HL-60 (cell line): ENCODE results near the gene KCNF1.

Experiments
- DNase-seq, 2 experiments: peaks; one replicate each; pipeline ENCODE4 v3.0.0-alpha.2; 2010 to 2020; ENCODE audit warnings: low read depth in 1 of 2, low spot score in 1 of 2
- H3K27ac ChIP-seq: fragments of 250-450 bp; sonication (Bioruptor Pico); replicated peaks from 2 replicates; pipeline ENCODE4 v1.5.1; 2020; ENCODE audit warnings: mild to moderate bottlenecking, moderate library complexity
- H3K27me3 ChIP-seq: fragments of 250-450 bp; sonication (Bioruptor Pico); 2 replicates; pipeline ENCODE4 v1.5.1; 2021; ENCODE audit warnings: mild to moderate bottlenecking, moderate library complexity; ENCODE audit not compliant: insufficient read depth, poor library complexity, severe bottlenecking
- H3K4me3 ChIP-seq: replicated peaks from 2 replicates; pipeline ENCODE4 v1.5.1; 2011; ENCODE audit warnings: mild to moderate bottlenecking, control low read depth, low read length; ENCODE audit not compliant: insufficient read depth
- CTCF ChIP-seq: IDR thresholded peaks from one replicate; pipeline ENCODE4 v1.5.1; 2011; ENCODE audit warnings: low read length, control low read depth, inconsistent platforms; ENCODE audit not compliant: insufficient read depth
- GABPA ChIP-seq: IDR thresholded peaks from 2 replicates; pipeline ENCODE4 v1.6.1; 2012; ENCODE audit warnings: low read depth
- POLR2AphosphoS5 ChIP-seq: IDR thresholded peaks from 2 replicates; pipeline ENCODE4 v1.6.1; 2012; ENCODE audit warnings: low read depth
- REST ChIP-seq: IDR thresholded peaks from 2 replicates; pipeline ENCODE4 v1.6.1; 2012; ENCODE audit warnings: low read depth; ENCODE audit not compliant: insufficient replicate concordance
- SPI1 ChIP-seq: IDR thresholded peaks from 2 replicates; pipeline ENCODE4 v1.6.1; 2012; ENCODE audit warnings: low read depth, mild to moderate bottlenecking, borderline replicate concordance

KCNF1 gene

DNA sequence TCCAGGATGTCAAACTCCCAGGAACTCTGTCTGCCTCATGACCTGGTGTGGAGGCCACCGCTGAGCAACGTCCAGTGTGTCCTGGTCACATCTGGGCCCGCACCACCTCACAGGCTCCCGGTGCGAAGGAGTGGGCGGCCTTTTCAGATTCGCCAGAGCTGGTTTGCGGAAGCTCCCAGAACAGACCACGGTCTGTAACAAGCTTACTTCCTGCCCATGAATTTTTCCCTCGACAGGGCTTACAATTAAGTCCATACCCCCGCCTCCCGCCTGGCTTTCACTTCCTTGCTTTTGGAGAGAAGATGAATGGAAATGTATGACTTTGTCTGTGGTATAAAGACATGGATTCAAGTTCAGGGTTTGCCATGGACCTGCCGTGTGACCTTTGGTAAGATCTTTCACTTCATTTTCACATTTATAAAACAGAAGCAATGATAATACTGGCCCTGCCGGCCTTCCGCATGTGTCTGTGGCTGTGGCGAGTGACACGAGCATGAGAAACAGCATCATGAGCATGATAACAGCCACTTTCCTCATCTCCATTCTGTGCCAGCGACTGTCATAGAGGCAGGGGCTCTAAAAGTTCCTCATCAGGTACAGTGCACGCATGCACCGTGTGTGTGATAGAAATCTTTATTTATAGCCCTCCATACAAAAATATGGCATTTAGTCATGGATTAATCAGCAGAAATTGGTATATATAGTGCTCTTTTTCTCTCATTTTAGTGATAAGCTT is 31.0 kb upstream of the KCNF1 start:
- Histone ChIP-seq H3K4me3 (no peak overlapping the region), H3K27me3 (peaks cover 10% of the 10 kb centered on the region), H3K27ac (no peak overlapping the region)
- no peak for TF ChIP-seq REST
- no peak for DNase-seq

GRCh38 chr2:10882568-10882967 is 29.2 kb upstream of the KCNF1 start:
- DNase-seq = no peak
- H3K27me3 ChIP-seq = peaks cover 6% of the 10 kb centered on the region
- no peak for TF ChIP-seq GABPA
- no peak for TF ChIP-seq CTCF
- no peak for TF ChIP-seq SPI1
- TF ChIP-seq REST = no peak
- no peak for TF ChIP-seq POLR2AphosphoS5
- no peak overlapping the region for H3K27ac ChIP-seq
- H3K4me3 ChIP-seq = no peak overlapping the region

DNA sequence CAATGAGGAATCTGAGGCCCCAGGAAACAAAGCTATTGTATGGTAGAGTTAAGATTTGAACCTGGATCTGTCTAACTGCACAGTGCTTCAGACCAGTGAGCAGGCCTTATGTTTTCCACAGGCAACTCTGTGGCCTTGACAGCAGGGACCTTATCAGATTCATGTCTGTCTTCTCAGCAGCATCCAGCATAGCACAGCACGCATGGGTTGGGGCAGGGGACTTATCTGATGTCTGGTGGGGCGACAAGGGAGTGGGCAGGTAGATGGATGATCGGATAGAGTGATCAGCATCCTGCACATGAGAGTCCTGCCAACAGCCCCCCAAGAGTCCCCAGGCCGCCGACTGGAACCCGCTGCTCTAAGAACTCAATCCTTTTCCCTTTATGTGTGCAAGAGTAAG is 28.7 kb upstream of the KCNF1 start:
- H3K4me3 ChIP-seq = no peak overlapping the region
- no peak for TF ChIP-seq GABPA
- no peak for TF ChIP-seq SPI1
- TF ChIP-seq CTCF = no peak
- no peak for TF ChIP-seq REST
- TF ChIP-seq POLR2AphosphoS5 = no peak
- DNase-seq = no peak
- H3K27ac ChIP-seq = no peak overlapping the region
- peaks cover 6% of the 10 kb centered on the region for H3K27me3 ChIP-seq
